OCI-LY1 (cell line): ENCODE data around the gene DNALI1.
"Not testable (repeated sequence)": the region's sequence is repeated elsewhere in the genome, so short reads cannot be mapped to it uniquely, and the experiment has no call there.

Experiments used
- H2AFZ ChIP-seq: fragments of 200-600 bp; sonication (generic), shearing (Covaris generic); 2 replicates; pipeline ENCODE4 v1.6.0; 2014; ENCODE audit warnings: antibody characterized with exemption, mild to moderate bottlenecking, low read length
- H3F3A ChIP-seq: fragments of 200-600 bp; sonication (generic), shearing (Covaris generic); 2 replicates; pipeline ENCODE4 v1.6.0; 2014; ENCODE audit warnings: mild to moderate bottlenecking, antibody characterized with exemption, low read length, moderate library complexity; ENCODE audit not compliant: insufficient read depth
- H3K27ac ChIP-seq: fragments of 200-600 bp; sonication (generic); 2 replicates; pipeline ENCODE4 v1.5.1; 2014; ENCODE audit warnings: low read length, mixed run types, mild to moderate bottlenecking, low read depth; ENCODE audit not compliant: poor library complexity, severe bottlenecking
- H3K27me3 ChIP-seq: fragments of 200-600 bp; sonication (generic); 2 replicates; pipeline ENCODE4 v1.6.0; 2014; ENCODE audit warnings: antibody characterized with exemption, mild to moderate bottlenecking, low read length, moderate library complexity; ENCODE audit not compliant: insufficient read depth
- H3K36me3 ChIP-seq: fragments of 200-600 bp; sonication (generic); 2 replicates; pipeline ENCODE4 v1.6.1; 2014; ENCODE audit warnings: mild to moderate bottlenecking, antibody characterized with exemption, low read length, moderate library complexity, mixed read lengths; ENCODE audit not compliant: insufficient read depth
- H3K4me1 ChIP-seq: fragments of 200-600 bp; sonication (generic); 2 replicates; pipeline ENCODE4 v1.5.1; 2014; ENCODE audit warnings: mild to moderate bottlenecking, low read length, moderate library complexity; ENCODE audit not compliant: insufficient read depth, severe bottlenecking
- H3K4me2 ChIP-seq: fragments of 200-600 bp; sonication (generic), shearing (Covaris generic); 2 replicates; pipeline ENCODE4 v1.6.1; 2014; ENCODE audit warnings: low read length
- H3K4me3 ChIP-seq: fragments of 200-600 bp; sonication (generic); 2 replicates; pipeline ENCODE4 v1.5.1; 2014; ENCODE audit warnings: low read length, low read depth, mild to moderate bottlenecking, mixed read lengths; ENCODE audit not compliant: poor library complexity, severe bottlenecking
- H3K79me2 ChIP-seq: fragments of 200-600 bp; shearing (Covaris generic); 2 replicates; pipeline ENCODE4 v1.6.1; 2016; ENCODE audit warnings: mixed run types, low read length, mixed read lengths; ENCODE audit not compliant: insufficient read depth
- H3K9ac ChIP-seq: fragments of 200-600 bp; sonication (generic), shearing (Covaris generic); 2 replicates; pipeline ENCODE4 v1.6.1; 2014; ENCODE audit warnings: mild to moderate bottlenecking, low read length, mixed read lengths
- H3K9me2 ChIP-seq: fragments of 200-600 bp; sonication (generic), shearing (Covaris generic); 2 replicates; pipeline ENCODE4 v1.6.1; 2014; ENCODE audit warnings: low read depth, mild to moderate bottlenecking, low read length, mixed read lengths
- H3K9me3 ChIP-seq: fragments of 200-600 bp; shearing (Covaris generic); 2 replicates; pipeline ENCODE4 v1.6.1; 2014; ENCODE audit warnings: low read length, mixed read lengths
- H4K20me1 ChIP-seq: fragments of 200-600 bp; sonication (generic), shearing (Covaris generic); 2 replicates; pipeline ENCODE4 v1.6.0; 2016; ENCODE audit warnings: mild to moderate bottlenecking, low read length; ENCODE audit not compliant: insufficient read depth
- CTCF ChIP-seq: fragments of 200-600 bp; sonication (generic), shearing (Covaris generic); IDR thresholded peaks from 2 replicates; pipeline ENCODE4 v1.5.1; 2017; ENCODE audit warnings: mild to moderate bottlenecking, antibody characterized with exemption, low read length, moderate library complexity, mixed read lengths
- EZH2 ChIP-seq: fragments of 200-600 bp; sonication (generic), shearing (Covaris generic); IDR thresholded peaks from 2 replicates; pipeline ENCODE4 v1.8.0; 2017; ENCODE audit warnings: borderline replicate concordance, mixed run types, mild to moderate bottlenecking, antibody characterized with exemption, low read length, moderate library complexity, mixed read lengths

The DNALI1 gene

DNA sequence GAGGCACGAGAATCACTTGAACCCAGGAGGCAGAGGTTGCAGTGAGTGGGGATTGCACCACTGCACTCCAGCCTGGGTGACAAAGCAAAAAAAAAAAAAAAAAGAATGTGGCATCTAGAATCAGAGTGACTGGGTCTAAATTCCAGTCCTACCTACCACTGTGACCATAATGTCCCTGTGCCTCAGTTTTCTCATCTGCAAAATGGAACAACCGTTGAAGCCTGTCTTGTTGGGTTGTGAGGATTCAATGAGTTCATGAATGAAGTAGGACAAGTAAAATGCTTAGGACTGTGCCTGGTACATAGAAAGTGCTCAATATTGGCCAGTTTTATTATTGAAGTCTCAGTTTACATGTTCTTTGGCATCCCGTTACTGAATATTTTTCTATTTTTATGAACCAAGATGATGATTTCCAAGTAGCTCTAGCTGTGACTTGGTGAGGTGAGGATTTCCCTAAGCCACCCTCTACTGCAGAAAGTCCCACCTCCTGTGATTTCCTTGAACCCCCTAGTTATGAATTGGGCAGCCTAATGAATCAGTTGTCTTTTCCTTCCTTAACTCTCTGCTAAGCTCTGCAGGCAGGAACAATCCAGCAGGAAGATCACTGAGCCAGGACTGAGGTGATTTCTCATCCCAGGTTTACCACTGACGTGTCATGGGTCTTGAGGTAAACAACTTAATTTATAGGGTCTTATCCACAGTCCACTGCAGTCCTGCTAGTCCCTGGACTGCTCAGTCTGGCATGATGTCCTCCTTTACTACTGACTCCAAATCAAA, 23.2 kb upstream of the DNALI1 start:
- no peaks in the 10 kb centered on the region for H3K9me2 ChIP-seq
- H3K27ac ChIP-seq = no peak overlapping the region
- no peaks in the 10 kb centered on the region for H3K79me2 ChIP-seq
- H3K36me3 ChIP-seq = peaks cover 31% of the 10 kb centered on the region
- H3K4me3 ChIP-seq = no peak overlapping the region
- TF ChIP-seq CTCF = no peak
- no peak for TF ChIP-seq EZH2
- no peak overlapping the region for H3K9ac ChIP-seq
- H3K27me3 ChIP-seq = no peaks in the 10 kb centered on the region
- H3F3A ChIP-seq = no peaks in the 10 kb centered on the region
- no peaks in the 10 kb centered on the region for H3K9me3 ChIP-seq
- no peak overlapping the region for H3K4me2 ChIP-seq
- no peak overlapping the region for H2AFZ ChIP-seq
- H3K4me1 ChIP-seq = no peaks in the 10 kb centered on the region
- no peaks in the 10 kb centered on the region for H4K20me1 ChIP-seq

- H3K9ac ChIP-seq = no peak overlapping the region
- no peaks in the 10 kb centered on the region for H3K9me2 ChIP-seq
- TF ChIP-seq EZH2 (no peak), CTCF (no peak)
- H3K79me2 ChIP-seq = no peaks in the 10 kb centered on the region
- H2AFZ ChIP-seq = no peak overlapping the region
- no peak overlapping the region for H3K4me2 ChIP-seq
- H3K9me3 ChIP-seq = no peaks in the 10 kb centered on the region
- no peak overlapping the region for H3K27ac ChIP-seq
- no peaks in the 10 kb centered on the region for H3F3A ChIP-seq
- no peak overlapping the region for H3K4me3 ChIP-seq
- no peaks in the 10 kb centered on the region for H3K4me1 ChIP-seq
- H3K36me3 ChIP-seq = peaks cover 64% of the 10 kb centered on the region
- no peaks in the 10 kb centered on the region for H4K20me1 ChIP-seq
- H3K27me3 ChIP-seq = no peaks in the 10 kb centered on the region
Observed at GRCh38 chr1:37537378-37537777, 19.4 kb upstream of the DNALI1 start.

GRCh38 chr1:37539154-37539553, 17.6 kb upstream of the DNALI1 start:
- H2AFZ ChIP-seq, H3K79me2 ChIP-seq, H3K9me3 ChIP-seq, H3K27ac ChIP-seq, H3K4me1 ChIP-seq, H3F3A ChIP-seq, H3K9ac ChIP-seq, H3K4me2 ChIP-seq, H3K9me2 ChIP-seq, H3K4me3 ChIP-seq, H4K20me1 ChIP-seq, H3K27me3 ChIP-seq: not testable (repeated sequence)
- peaks cover 65% of the 10 kb centered on the region for H3K36me3 ChIP-seq
